ENCODE data around the gene HVCN1.
"Not testable (repeated sequence)": the region's sequence is repeated elsewhere in the genome, so short reads cannot be mapped to it uniquely, and the experiment has no call there.

Gene HVCN1

GRCh38 chr12:110667671-110668070 is 21.2 kb downstream of the HVCN1 start:
- Mint-ChIP-seq H3K4me1 (ENCODE audit: low read depth) (peaks cover 26% of the 10 kb centered on the region), H3K27ac (no peak overlapping the region), H3K27me3 (ENCODE audit: low read depth) (peaks cover 3% of the 10 kb centered on the region), H3K36me3 (ENCODE audit: low read depth) (peaks cover 22% of the 10 kb centered on the region), H3K9me3 (peaks cover 32% of the 10 kb centered on the region), H3K4me3 (no peak overlapping the region)

- Mint-ChIP-seq H3K27me3 (ENCODE audit: low read depth) (peaks cover 3% of the 10 kb centered on the region), H3K4me1 (ENCODE audit: low read depth) (peaks cover 30% of the 10 kb centered on the region), H3K9me3 (peaks cover 33% of the 10 kb centered on the region), H3K4me3 (no peak overlapping the region), H3K36me3 (ENCODE audit: low read depth) (peaks cover 24% of the 10 kb centered on the region), H3K27ac (no peak overlapping the region)
These were observed 22.0 kb downstream of the HVCN1 start for GRCh38 chr12:110666892-110667291.

DNA sequence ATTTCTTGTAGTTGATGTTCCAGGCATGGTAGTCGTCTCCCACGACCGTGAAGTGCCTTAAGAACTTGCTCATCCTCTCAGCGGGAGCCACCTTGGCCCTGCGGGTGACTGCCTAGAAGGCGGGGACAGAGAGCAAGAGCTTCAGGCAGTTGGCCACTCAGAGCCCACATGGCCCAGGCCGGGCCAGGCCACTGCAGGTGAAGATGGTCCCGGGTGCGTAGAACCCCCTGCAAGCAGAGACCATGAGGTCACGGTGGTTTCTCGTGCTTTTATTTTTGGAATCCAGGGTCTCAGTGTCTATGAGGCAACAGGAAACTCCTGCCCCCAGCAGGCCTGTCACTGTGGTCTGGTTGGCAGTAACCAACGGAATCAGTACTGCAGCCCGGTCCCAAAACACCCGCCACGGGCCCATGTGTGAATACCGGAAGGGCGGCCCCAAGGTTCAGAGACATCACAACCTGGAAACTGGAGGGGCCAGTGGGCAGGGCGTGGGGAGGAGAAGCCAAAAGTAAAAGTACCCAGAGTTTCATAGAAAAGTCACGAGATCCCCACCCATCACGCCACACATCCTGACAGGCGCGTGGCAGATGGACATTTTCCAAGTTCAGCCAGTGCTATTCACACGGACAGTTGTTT is 27.5 kb downstream of the HVCN1 start:
- Mint-ChIP-seq H3K4me1 (ENCODE audit: low read depth) (peaks cover 17% of the 10 kb centered on the region), H3K9me3 (peaks cover 28% of the 10 kb centered on the region), H3K27me3 (ENCODE audit: low read depth) (no peaks in the 10 kb centered on the region), H3K27ac (peak overlapping the region; percentile 80), H3K4me3 (peak overlapping the region; percentile 15), H3K36me3 (ENCODE audit: low read depth) (peaks cover 22% of the 10 kb centered on the region)

DNA sequence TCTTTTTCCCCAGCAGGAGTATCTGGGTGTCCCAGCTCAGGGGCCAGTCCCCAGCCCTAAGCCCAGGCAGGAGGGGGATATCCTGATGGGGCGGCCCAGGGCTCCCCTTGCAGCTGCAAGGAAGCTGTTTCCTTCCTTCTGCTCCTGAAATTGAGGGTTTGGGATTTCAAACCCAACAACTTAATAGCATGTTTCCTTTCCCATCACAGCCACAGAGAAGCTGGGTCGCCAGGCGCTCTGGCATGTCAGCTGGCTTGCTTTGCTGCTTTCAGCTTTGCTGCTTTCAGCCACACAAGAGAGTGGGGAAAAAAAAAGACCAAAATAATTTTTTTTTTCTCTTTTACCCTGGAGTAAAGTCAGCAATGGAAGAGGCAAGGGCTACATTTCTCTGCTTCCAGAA is 30.0 kb downstream of the HVCN1 start:
- Mint-ChIP-seq H3K27me3 (ENCODE audit: low read depth) (no peaks in the 10 kb centered on the region), H3K4me3 (no peak overlapping the region), H3K9me3 (peaks cover 4% of the 10 kb centered on the region), H3K4me1 (ENCODE audit: low read depth) (peaks cover 20% of the 10 kb centered on the region), H3K27ac (no peak overlapping the region), H3K36me3 (ENCODE audit: low read depth) (peaks cover 15% of the 10 kb centered on the region)

- Mint-ChIP-seq H3K27me3 (ENCODE audit: low read depth) (no peaks in the 10 kb centered on the region), H3K36me3 (ENCODE audit: low read depth) (peaks cover 15% of the 10 kb centered on the region), H3K4me3 (no peak overlapping the region), H3K4me1 (ENCODE audit: low read depth) (peaks cover 20% of the 10 kb centered on the region), H3K9me3 (peaks cover 3% of the 10 kb centered on the region), H3K27ac (no peak overlapping the region)
These were observed 30.7 kb downstream of the HVCN1 start for GRCh38 chr12:110658242-110658641.

GRCh38 chr12:110657747-110658146 is 31.2 kb downstream of the HVCN1 start:
- H3K4me1 Mint-ChIP-seq (ENCODE audit: low read depth) = peaks cover 18% of the 10 kb centered on the region
- H3K4me3 Mint-ChIP-seq = no peak overlapping the region
- H3K27me3 Mint-ChIP-seq (ENCODE audit: low read depth) = no peaks in the 10 kb centered on the region
- H3K27ac Mint-ChIP-seq = no peak overlapping the region
- peaks cover 13% of the 10 kb centered on the region for H3K36me3 Mint-ChIP-seq (ENCODE audit: low read depth)
- H3K9me3 Mint-ChIP-seq = peaks cover 1% of the 10 kb centered on the region

GRCh38 chr12:110656071-110656655 is 32.8 kb downstream of the HVCN1 start:
- Mint-ChIP-seq H3K27ac (no peak overlapping the region), H3K27me3 (ENCODE audit: low read depth) (no peaks in the 10 kb centered on the region), H3K4me1 (ENCODE audit: low read depth) (peaks cover 6% of the 10 kb centered on the region), H3K9me3 (no peaks in the 10 kb centered on the region), H3K4me3 (no peak overlapping the region), H3K36me3 (ENCODE audit: low read depth) (peaks cover 11% of the 10 kb centered on the region)

GRCh38 chr12:110654238-110654637 is 34.7 kb downstream of the HVCN1 start:
- H3K4me3 Mint-ChIP-seq; H3K27me3 Mint-ChIP-seq (ENCODE audit: low read depth); H3K9me3 Mint-ChIP-seq; H3K4me1 Mint-ChIP-seq (ENCODE audit: low read depth); H3K27ac Mint-ChIP-seq; H3K36me3 Mint-ChIP-seq (ENCODE audit: low read depth): not testable (repeated sequence)

DNA sequence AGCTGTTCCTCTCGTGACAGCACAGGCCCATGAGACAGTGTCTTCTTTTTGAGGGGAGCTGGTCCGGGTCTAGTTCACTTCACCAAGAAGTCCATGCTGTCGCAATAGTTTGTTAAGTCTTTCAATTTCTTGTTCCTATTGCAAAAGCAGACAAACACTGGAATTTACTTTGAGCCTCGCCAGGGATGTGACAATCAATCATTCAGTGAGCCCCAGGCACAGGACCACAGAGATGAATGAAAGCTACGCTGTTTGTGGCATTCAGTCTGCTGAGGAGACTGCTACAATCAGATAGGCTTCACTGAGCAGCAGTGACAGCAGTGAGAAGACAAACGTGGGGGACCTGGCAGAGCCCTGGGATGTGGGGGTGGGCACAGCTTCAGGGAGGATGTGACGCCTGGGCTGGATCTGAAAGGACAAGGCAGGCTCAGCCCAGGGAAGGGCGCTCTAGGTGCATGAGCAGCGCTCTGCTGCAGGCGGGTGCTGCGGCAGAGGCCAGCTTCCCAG is 39.5 kb downstream of the HVCN1 start:
- no peak overlapping the region for H3K4me3 Mint-ChIP-seq
- peaks cover 9% of the 10 kb centered on the region for H3K36me3 Mint-ChIP-seq (ENCODE audit: low read depth)
- H3K27me3 Mint-ChIP-seq (ENCODE audit: low read depth) = no peaks in the 10 kb centered on the region
- H3K27ac Mint-ChIP-seq = no peak overlapping the region
- no peaks in the 10 kb centered on the region for H3K9me3 Mint-ChIP-seq
- H3K4me1 Mint-ChIP-seq (ENCODE audit: low read depth) = peaks cover 12% of the 10 kb centered on the region

- no peaks in the 10 kb centered on the region for H3K27me3 Mint-ChIP-seq (ENCODE audit: low read depth)
- peaks cover 14% of the 10 kb centered on the region for H3K4me1 Mint-ChIP-seq (ENCODE audit: low read depth)
- H3K9me3 Mint-ChIP-seq = no peaks in the 10 kb centered on the region
These were observed 41.3 kb downstream of the HVCN1 start for GRCh38 chr12:110647631-110648040.

DNA sequence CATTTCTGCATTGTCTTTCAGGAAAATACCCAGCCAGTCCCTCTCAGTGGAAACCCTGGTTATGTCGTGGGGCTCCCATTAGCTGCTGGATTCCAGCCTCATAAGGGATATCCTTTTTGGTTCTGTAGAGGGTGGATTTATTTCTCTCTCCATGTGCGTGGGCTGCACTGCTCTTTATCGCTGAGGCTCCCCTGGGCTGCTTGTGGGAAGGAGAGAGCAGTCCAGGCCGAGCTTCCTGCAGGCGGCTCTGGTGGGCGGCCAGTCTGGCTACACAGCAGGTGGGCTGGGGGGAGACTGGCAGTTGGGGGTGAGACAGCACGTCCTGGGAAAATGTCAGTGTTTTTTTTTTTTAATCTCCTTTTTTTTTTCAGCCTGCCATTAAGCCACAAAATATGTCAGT is 47.4 kb downstream of the HVCN1 start:
- H3K27ac Mint-ChIP-seq = no peak overlapping the region
- H3K4me1 Mint-ChIP-seq (ENCODE audit: low read depth) = peaks cover 12% of the 10 kb centered on the region
- no peaks in the 10 kb centered on the region for H3K27me3 Mint-ChIP-seq (ENCODE audit: low read depth)
- no peaks in the 10 kb centered on the region for H3K36me3 Mint-ChIP-seq (ENCODE audit: low read depth)
- H3K9me3 Mint-ChIP-seq = no peaks in the 10 kb centered on the region
- H3K4me3 Mint-ChIP-seq = no peak overlapping the region

More at GRCh38 chr12:110647631-110648040, 41.3 kb downstream of the HVCN1 start:
- H3K27ac Mint-ChIP-seq = no peak overlapping the region
- peaks cover 8% of the 10 kb centered on the region for H3K36me3 Mint-ChIP-seq (ENCODE audit: low read depth)
- H3K4me3 Mint-ChIP-seq = no peak overlapping the region

DNA sequence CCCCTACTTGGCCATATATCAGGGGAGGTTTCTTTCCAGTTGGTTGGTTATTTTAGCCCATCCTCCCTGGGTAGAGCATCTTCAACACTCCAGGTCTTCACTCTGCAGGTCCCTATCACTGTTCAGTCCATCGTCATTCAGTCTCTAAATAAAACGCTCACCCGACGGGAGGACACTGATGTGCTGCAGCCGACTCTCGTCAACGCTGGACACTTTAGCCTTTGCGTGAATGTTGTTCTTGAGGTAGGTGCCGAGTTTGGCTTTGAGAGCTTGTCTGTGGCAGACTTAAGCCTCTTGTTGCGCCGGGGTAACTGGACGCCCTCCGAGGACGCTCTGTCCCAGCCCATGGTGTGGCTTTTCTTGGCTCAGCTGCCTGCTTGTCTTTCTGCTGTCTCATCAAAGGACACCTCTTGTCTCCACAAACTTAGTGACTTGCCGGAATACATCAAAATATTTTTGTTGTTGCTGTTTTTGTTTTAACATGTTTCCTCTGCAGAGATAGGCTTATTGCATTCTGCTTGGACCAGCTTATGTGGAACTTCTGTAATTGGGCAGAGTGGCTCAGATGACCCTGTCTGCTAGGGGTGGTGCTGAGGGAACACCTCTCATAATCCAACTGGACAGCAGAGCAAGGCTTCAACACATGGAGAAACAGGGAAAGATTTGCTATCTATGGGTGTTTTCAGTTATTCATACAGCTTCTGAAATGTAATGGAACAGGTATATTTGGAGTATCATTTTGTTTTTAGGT is 48.5 kb downstream of the HVCN1 start:
- Mint-ChIP-seq H3K27me3 (ENCODE audit: low read depth) (no peaks in the 10 kb centered on the region), H3K4me3 (no peak overlapping the region), H3K36me3 (ENCODE audit: low read depth) (no peaks in the 10 kb centered on the region), H3K4me1 (ENCODE audit: low read depth) (peaks cover 14% of the 10 kb centered on the region), H3K9me3 (no peaks in the 10 kb centered on the region), H3K27ac (no peak overlapping the region)

- Mint-ChIP-seq H3K36me3 (ENCODE audit: low read depth) (peaks cover 1% of the 10 kb centered on the region), H3K4me3 (no peak overlapping the region), H3K27ac (no peak overlapping the region), H3K4me1 (ENCODE audit: low read depth) (peaks cover 17% of the 10 kb centered on the region), H3K27me3 (ENCODE audit: low read depth) (no peaks in the 10 kb centered on the region), H3K9me3 (no peaks in the 10 kb centered on the region)
These were observed 49.4 kb downstream of the HVCN1 start for GRCh38 chr12:110639336-110640141.

- peaks cover 16% of the 10 kb centered on the region for H3K4me1 Mint-ChIP-seq (ENCODE audit: low read depth)
- no peaks in the 10 kb centered on the region for H3K9me3 Mint-ChIP-seq
- H3K4me3 Mint-ChIP-seq = no peak overlapping the region
- no peaks in the 10 kb centered on the region for H3K27me3 Mint-ChIP-seq (ENCODE audit: low read depth)
- H3K36me3 Mint-ChIP-seq (ENCODE audit: low read depth) = peaks cover 1% of the 10 kb centered on the region
- no peak overlapping the region for H3K27ac Mint-ChIP-seq
These were observed 50.1 kb downstream of the HVCN1 start for GRCh38 chr12:110638796-110639195.

Measured in T-helper 1 cell treated with Interleukin-12 subunit alpha and Interleukin-12 subunit beta and Interleukin-4 antibody, amounts not matched to agents 30 μg/mL and 1 μg/mL, for 36 hours (primary cell).